Ascending aorta (tissue), 2 donors: ENCODE measurements around the gene NTN5. TPM values are rescaled to one million over a fixed set of nuclear protein-coding genes. Genes with fewer than 3 reads are reported as not detected.
"Not testable (repeated sequence)": the region's sequence is repeated elsewhere in the genome, so short reads cannot be mapped to it uniquely, and the experiment has no call there.

Experiments
- DNase-seq, 2 donors: peaks; one replicate each; pipeline ENCODE4 v3.0.0-alpha.2; 2019; ENCODE audit warnings: low spot score in 2 of 2
- H3K27ac ChIP-seq, 2 donors: fragments of 200-600 bp; sonication (generic); one replicate each; pipeline ENCODE4 v1.5.1; 2016 to 2017; ENCODE audit warnings: mild to moderate bottlenecking in 1 of 2
- H3K27me3 ChIP-seq: fragments of 200-600 bp; sonication (generic); one replicate; pipeline ENCODE4 v1.5.1; 2017
- H3K36me3 ChIP-seq, 2 donors: fragments of 200-600 bp; sonication (generic); one replicate each; pipeline ENCODE4 v1.5.1; 2016
- H3K4me1 ChIP-seq, 2 donors: fragments of 200-600 bp; sonication (generic); one replicate each; pipeline ENCODE4 v1.5.1; 2016 to 2017; ENCODE audit warnings: mild to moderate bottlenecking in 1 of 2
- H3K4me3 ChIP-seq, 2 donors: fragments of 200-600 bp; sonication (generic); one replicate each; pipeline ENCODE4 v1.5.1; 2016 to 2017; ENCODE audit warnings: mild to moderate bottlenecking in 1 of 2
- H3K9me3 ChIP-seq, 2 donors: fragments of 200-600 bp; sonication (generic); one replicate each; pipeline ENCODE4 v1.5.1; 2016
- intact Hi-C: fragments of 100-400 bp; cut with DNase I; formaldehyde crosslinking; loops from one replicate; pipeline ENCODE4 v1.15.1; 2023
- total RNA-seq: library from RNA; depleted of rRNA; stranded (reverse); fragments of >200 nt; gene quantifications from one replicate; pipeline ENCODE4 v1.1.0, GENCODE V29; 2016
- TF ChIP-seq, protein P1 (sequence below), 3 experiments: fragments of 200-600 bp in 2 of 3; fragments of 450-650 bp in 1 of 3; sonication (generic) in 2 of 3; IDR thresholded peaks; one replicate each; pipeline ENCODE4 v1.5.1; 2016 to 2019; ENCODE audit warnings: antibody characterized with exemption in 3 of 3, mild to moderate bottlenecking in 1 of 3, moderate library complexity in 1 of 3

Gene NTN5
- total RNA-seq, 1 donor from 2014 or later = not detected

DNA sequence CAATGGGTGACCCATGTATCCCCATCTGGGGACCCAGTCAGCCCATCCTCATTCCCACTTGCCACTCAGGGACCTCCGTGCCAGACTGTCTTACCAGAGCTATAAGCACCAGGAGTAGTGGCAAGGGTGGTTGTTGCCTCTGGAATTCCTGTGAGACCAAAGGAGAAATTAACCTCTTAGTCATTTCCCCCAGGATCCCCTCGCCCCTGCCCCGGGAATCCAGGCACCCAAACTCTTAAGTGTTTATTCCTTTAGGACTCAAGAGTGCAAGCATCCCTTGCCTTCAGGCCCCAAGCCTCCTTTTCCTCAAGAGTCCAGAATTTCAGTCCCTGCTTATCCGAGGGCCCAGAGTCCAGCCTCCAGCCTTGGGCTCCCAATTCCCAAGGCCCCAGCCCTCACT is 9.2 kb downstream of the NTN5 start:
- no peak for DNase-seq
- Histone ChIP-seq H3K36me3 (no peaks in the 10 kb centered on the region), H3K4me3 (no peak overlapping the region), H3K4me1 (no peaks in the 10 kb centered on the region), H3K27ac (no peak overlapping the region), H3K27me3 (no peaks in the 10 kb centered on the region), H3K9me3 (no peaks in the 10 kb centered on the region)
- intact Hi-C loops = no loop called here
- TF ChIP-seq, protein P1, sequence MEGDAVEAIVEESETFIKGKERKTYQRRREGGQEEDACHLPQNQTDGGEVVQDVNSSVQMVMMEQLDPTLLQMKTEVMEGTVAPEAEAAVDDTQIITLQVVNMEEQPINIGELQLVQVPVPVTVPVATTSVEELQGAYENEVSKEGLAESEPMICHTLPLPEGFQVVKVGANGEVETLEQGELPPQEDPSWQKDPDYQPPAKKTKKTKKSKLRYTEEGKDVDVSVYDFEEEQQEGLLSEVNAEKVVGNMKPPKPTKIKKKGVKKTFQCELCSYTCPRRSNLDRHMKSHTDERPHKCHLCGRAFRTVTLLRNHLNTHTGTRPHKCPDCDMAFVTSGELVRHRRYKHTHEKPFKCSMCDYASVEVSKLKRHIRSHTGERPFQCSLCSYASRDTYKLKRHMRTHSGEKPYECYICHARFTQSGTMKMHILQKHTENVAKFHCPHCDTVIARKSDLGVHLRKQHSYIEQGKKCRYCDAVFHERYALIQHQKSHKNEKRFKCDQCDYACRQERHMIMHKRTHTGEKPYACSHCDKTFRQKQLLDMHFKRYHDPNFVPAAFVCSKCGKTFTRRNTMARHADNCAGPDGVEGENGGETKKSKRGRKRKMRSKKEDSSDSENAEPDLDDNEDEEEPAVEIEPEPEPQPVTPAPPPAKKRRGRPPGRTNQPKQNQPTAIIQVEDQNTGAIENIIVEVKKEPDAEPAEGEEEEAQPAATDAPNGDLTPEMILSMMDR (IDR thresholded peaks at IDR 0.05) = no peak

DNA sequence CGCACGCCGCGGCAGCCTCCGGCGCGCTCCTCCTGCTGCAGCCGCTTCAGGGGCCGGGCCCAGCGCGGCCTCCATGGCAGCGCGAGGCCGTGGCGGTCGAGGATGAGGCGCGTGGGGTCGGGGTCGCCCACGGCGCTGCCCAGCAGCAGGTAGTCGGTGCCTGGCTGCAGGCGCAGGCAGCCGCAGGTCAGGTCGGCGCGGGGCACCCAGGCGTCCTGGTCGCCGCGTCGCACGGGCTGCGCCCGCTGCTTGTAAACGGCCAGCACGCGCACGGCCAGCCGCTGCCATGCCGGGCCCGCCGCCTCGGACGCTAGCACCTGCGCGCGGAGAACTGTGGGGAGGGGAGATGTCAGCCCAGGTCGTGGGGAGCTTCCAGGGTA is 11.1 kb downstream of the NTN5 start:
- no peaks in the 10 kb centered on the region for H3K27me3 ChIP-seq
- no peaks in the 10 kb centered on the region for H3K36me3 ChIP-seq
- intact Hi-C loops = no loop called here
- TF ChIP-seq, protein P1 (IDR thresholded peaks at IDR 0.05) = no peak
- no peaks in the 10 kb centered on the region for H3K4me1 ChIP-seq
- DNase-seq = no peak
- no peak overlapping the region for H3K4me3 ChIP-seq
- no peak overlapping the region for H3K27ac ChIP-seq
- no peaks in the 10 kb centered on the region for H3K9me3 ChIP-seq

DNA sequence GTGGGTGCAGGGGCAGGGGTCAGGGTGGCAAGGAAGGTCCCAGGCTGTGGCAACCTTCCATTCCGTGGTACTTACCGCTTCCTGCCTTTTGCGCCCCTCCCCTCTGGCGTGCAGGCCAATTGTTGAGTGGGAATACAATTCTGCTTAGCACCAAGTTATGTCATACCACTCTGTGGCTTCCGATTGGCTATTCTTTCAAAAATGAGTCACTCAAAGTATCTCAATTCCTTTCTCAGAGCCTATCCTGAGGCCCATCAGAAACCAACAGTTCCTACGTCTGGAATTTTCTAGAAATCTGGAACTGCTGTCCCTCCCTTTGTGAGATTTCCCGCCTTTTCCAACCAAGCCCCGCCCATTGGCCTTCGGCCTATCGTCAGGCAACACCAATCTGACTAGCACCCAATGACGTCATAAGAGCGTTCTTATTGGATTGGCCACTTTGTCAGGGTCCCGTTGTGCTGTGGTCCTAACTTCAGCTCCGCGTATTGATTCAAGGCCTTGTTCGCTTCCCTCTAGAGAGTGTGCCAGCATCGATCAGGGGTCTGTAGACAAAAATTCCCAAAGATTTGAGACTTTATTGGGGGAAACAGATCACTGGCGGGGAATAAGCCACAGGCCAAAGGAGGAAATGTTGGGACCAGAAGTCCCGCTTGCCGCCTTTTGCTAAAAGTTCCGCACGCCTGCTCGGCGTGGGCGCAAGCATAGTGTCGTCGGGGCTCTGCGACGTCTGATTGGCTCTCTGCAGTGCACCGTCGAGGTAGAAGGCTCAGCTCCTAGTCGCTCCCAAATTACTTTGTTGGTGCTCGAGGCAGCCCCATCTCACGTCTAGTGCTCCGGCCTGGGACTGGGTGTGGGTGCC is 11.7 kb downstream of the NTN5 start:
- TF ChIP-seq, protein P1 (IDR thresholded peaks at IDR 0.05) = no peak
- no peaks in the 10 kb centered on the region for H3K36me3 ChIP-seq
- H3K4me3 ChIP-seq = no peak overlapping the region
- DNase-seq = peak; percentile 73 to 93
- intact Hi-C loops = no loop called here
- H3K4me1 ChIP-seq = no peaks in the 10 kb centered on the region
- no peaks in the 10 kb centered on the region for H3K9me3 ChIP-seq
- H3K27ac ChIP-seq = peak overlapping the region in 1 of 2 donors; percentile 50
- H3K27me3 ChIP-seq = no peaks in the 10 kb centered on the region

DNA sequence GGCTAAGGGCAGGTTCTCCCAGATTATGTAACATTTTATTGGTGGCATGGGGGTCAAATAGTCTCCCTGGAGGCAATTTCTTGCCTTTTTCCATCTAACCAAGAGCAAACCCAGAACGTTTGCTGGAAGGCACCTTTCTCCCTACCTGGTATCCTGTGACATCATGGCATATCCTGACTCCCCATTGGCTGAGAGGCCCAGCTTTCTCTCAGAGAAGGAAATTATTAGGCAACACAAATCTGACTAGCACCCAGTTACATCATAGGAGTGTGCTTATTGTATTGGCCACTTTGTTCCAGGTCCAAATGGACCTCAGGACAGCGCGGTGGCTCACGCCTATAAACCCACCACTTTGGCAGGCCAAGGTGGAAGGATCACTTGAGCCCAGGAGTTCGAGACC is 13.0 kb downstream of the NTN5 start:
- Histone ChIP-seq H3K36me3 (no peaks in the 10 kb centered on the region), H3K27ac (no peak overlapping the region), H3K4me3 (no peak overlapping the region), H3K27me3 (no peaks in the 10 kb centered on the region), H3K4me1 (no peaks in the 10 kb centered on the region), H3K9me3 (no peaks in the 10 kb centered on the region)
- TF ChIP-seq, protein P1 (IDR thresholded peaks at IDR 0.05) = no peak
- intact Hi-C loops = no loop called here
- no peak for DNase-seq

DNA sequence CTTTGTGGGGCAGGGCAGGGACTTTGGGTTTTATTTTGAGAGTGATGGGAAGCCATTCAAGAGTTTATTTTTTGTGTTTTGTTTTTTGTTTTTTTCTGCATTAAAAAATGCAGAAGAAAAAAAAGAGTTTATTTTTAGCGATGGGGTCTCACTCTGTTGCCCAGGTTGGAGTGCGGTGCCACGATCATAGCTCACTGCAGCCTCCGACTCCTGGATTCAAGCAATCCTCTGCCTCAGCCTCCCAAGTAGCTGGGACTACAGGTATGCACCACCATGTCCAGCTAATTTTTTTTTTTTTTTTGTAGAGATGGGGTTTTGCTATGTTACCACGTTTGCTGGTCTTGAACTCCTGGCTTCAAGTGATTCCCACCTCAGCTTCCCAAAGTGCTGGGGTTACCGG is 14.3 kb downstream of the NTN5 start:
- DNase-seq = no peak
- no peaks in the 10 kb centered on the region for H3K9me3 ChIP-seq
- no peaks in the 10 kb centered on the region for H3K36me3 ChIP-seq
- intact Hi-C loops = no loop called here
- TF ChIP-seq, protein P1 (IDR thresholded peaks at IDR 0.05) = no peak
- H3K4me1 ChIP-seq = no peaks in the 10 kb centered on the region
- no peaks in the 10 kb centered on the region for H3K27me3 ChIP-seq
- no peak overlapping the region for H3K27ac ChIP-seq
- no peak overlapping the region for H3K4me3 ChIP-seq

- DNase-seq, H3K4me3 ChIP-seq, H3K27me3 ChIP-seq, H3K27ac ChIP-seq, intact Hi-C loops, H3K9me3 ChIP-seq, H3K4me1 ChIP-seq, H3K36me3 ChIP-seq: not testable (repeated sequence)
Measured at GRCh38 chr19:48657828-48658227, 15.0 kb downstream of the NTN5 start.
